NT2/D1 (cell line): ENCODE data around the gene LACC1.

Experiments
- SUZ12 ChIP-seq: IDR thresholded peaks from 2 replicates; pipeline ENCODE4 v1.6.1; 2011; ENCODE audit not compliant: insufficient read length, insufficient read depth; ENCODE audit errors: extremely low read depth
- ZNF274 ChIP-seq: IDR thresholded peaks from 2 replicates; pipeline ENCODE4 v1.6.1; 2011; ENCODE audit warnings: mild to moderate bottlenecking, low read depth, low read length

- TF ChIP-seq SUZ12 (no peak), ZNF274 (no peak)
These were observed 44.0 kb upstream of the LACC1 start for GRCh38 chr13:43835701-43836100.
